ENCODE measurements around the gene TNS3. TPM values are rescaled to one million over a fixed set of nuclear protein-coding genes. Genes with fewer than 3 reads are reported as not detected.

Gene TNS3
- total and polyA plus RNA-seq, 2 donors (not counting 3 experiments of a cell fraction or from before 2014, with no cell fraction given), result 10.4 to 45.1 TPM

- no peak overlapping the region for H3K4me2 ChIP-seq (ENCODE audit: insufficient read depth, low read length)
- CTCF ChIA-PET, result interaction anchor here (0.8 to 1.7 kb wide), 3 partner anchors 26 to 102 kb away, joined by 3 to 5 read pairs (median 3); no protein-coding TSS in a partner anchor
- intact Hi-C loops (cut with micrococcal nuclease) (no loop called here), dilution Hi-C loops (cut with MboI; ENCODE audit: extremely low pct_ligation_motif_present, low sequenced_read_pairs) (no loop called here)
- H3K36me3 ChIP-seq (ENCODE audit: control insufficient read depth in 2 of 2, extremely low read depth in 1 of 2, insufficient read depth in 2 of 2, low read length in 2 of 2), result no peaks in the 10 kb centered on the region
- H3K27me3 ChIP-seq (ENCODE audit: control insufficient read depth in 2 of 2, insufficient read depth in 2 of 2, low read length in 2 of 2), result peaks cover 20 to 24% of the 10 kb centered on the region in 2 experiments
- H3K79me2 ChIP-seq (ENCODE audit: control insufficient read depth, insufficient read depth, low read length), result no peaks in the 10 kb centered on the region
- POLR2A ChIA-PET, result no interaction called here
- FAIRE-seq (no peak), DNase-seq (ENCODE audit: low read depth, low spot score) (no peak)
- H2AFZ ChIP-seq (ENCODE audit: low read depth, low read length), result no peak overlapping the region
- no peaks in the 10 kb centered on the region for H3K9me3 ChIP-seq (replicated peaks; ENCODE audit: control insufficient read depth, insufficient read depth, low read length)
- no peak overlapping the region for H3K27ac ChIP-seq (ENCODE audit: insufficient read depth, low read depth, low read length)
- no peaks in the 10 kb centered on the region for H4K20me1 ChIP-seq (replicated peaks; ENCODE audit: control insufficient read depth, extremely low read depth, insufficient read depth, low read length)
- H3K4me3 ChIP-seq (replicated peaks in 1 of 3; ENCODE audit: insufficient read depth in 1 of 3, low read depth in 1 of 3, low read length in 3 of 3), result no peak overlapping the region
- TF ChIP-seq, protein P1, sequence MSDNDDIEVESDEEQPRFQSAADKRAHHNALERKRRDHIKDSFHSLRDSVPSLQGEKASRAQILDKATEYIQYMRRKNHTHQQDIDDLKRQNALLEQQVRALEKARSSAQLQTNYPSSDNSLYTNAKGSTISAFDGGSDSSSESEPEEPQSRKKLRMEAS (IDR thresholded peaks at IDR 0.05; ENCODE audit: insufficient read depth, insufficient read length), result no peak
- TF ChIP-seq CTCF (IDR thresholded peaks at IDR 0.05; ENCODE audit: extremely low read depth in 1 of 2, insufficient read depth in 1 of 2, low read depth in 1 of 2, low read length in 2 of 2) (no peak), JUN (IDR thresholded peaks at IDR 0.05; ENCODE audit: borderline replicate concordance, insufficient read depth, insufficient read length, low read depth) (no peak), POLR2AphosphoS5 (IDR thresholded peaks at IDR 0.05; ENCODE audit: insufficient read depth, low read depth, low read length) (no peak), EZH2 (IDR thresholded peaks at IDR 0.05; ENCODE audit: borderline replicate concordance, low read depth, low read length, severe bottlenecking) (no peak), POLR2A (IDR thresholded peaks at IDR 0.05; ENCODE audit: low read depth, low read length) (no peak), FOS (IDR thresholded peaks at IDR 0.05; ENCODE audit: borderline replicate concordance, insufficient read depth, low read length) (no peak)
- no TSS peak for BruUV-seq (replicated peaks)
- no peaks in the 10 kb centered on the region for H3K4me1 ChIP-seq (ENCODE audit: control insufficient read depth, extremely low read depth, insufficient read depth, low read length)
- H3K9me1 ChIP-seq (replicated peaks; ENCODE audit: control insufficient read depth, extremely low read depth, insufficient read depth, low read length), result no peaks in the 10 kb centered on the region
- H3K9ac ChIP-seq (replicated peaks; ENCODE audit: extremely low read depth, insufficient read depth, low read length), result no peak overlapping the region
Observed at GRCh38 chr7:47537716-47538675, 43.9 kb downstream of the TNS3 start.

Data from endothelial cell of umbilical vein (primary cell).